Effector CD4-positive, alpha-beta T cell (primary cell): ENCODE results near the gene NCAPG.
"Not testable (repeated sequence)": the region's sequence is repeated elsewhere in the genome, so short reads cannot be mapped to it uniquely, and the experiment has no call there.

Source experiments
- DNase-seq: peaks from one replicate; pipeline ENCODE4 v3.0.0-alpha.2; 2020

Gene NCAPG

GRCh38 chr4:17788956-17789355, 21.8 kb upstream of the NCAPG start:
- no peak for DNase-seq

- DNase-seq, result no peak
These were observed 16.0 kb upstream of the NCAPG start for GRCh38 chr4:17794730-17795129.

- DNase-seq, result no peak
These were observed 13.0 kb upstream of the NCAPG start for GRCh38 chr4:17797808-17798207.

- no peak for DNase-seq
These were observed 5.1 kb upstream of the NCAPG start for GRCh38 chr4:17805580-17806155.

- DNase-seq, result no peak
These were observed 3.3 kb upstream of the NCAPG start for GRCh38 chr4:17807446-17807845.

GRCh38 chr4:17809667-17810066, 1.1 kb upstream of the NCAPG start:
- no peak for DNase-seq

GRCh38 chr4:17811078-17811603, 362 bp downstream of the NCAPG start:
- DNase-seq, result no peak

- DNase-seq, result no peak
These were observed 1.3 kb downstream of the NCAPG start for GRCh38 chr4:17812125-17812524.

- no peak for DNase-seq
These were observed 2.0 kb downstream of the NCAPG start for GRCh38 chr4:17812801-17813200.

GRCh38 chr4:17814140-17814539, 3.4 kb downstream of the NCAPG start:
- no peak for DNase-seq

- no peak for DNase-seq
These were observed 5.4 kb downstream of the NCAPG start for GRCh38 chr4:17816142-17816541.

GRCh38 chr4:17817027-17817426, 6.2 kb downstream of the NCAPG start:
- no peak for DNase-seq

GRCh38 chr4:17823871-17824669, 13.3 kb downstream of the NCAPG start:
- no peak for DNase-seq

- no peak for DNase-seq
These were observed 35.5 kb downstream of the NCAPG start for GRCh38 chr4:17846266-17846665.

GRCh38 chr4:17850295-17850694, 39.5 kb downstream of the NCAPG start:
- not testable (repeated sequence) for DNase-seq

GRCh38 chr4:17851959-17852358, 41.2 kb downstream of the NCAPG start:
- no peak for DNase-seq

- no peak for DNase-seq
These were observed 43.3 kb downstream of the NCAPG start for GRCh38 chr4:17854036-17854435.

- DNase-seq, result no peak
These were observed 49.1 kb downstream of the NCAPG start for GRCh38 chr4:17859793-17860406.

- not testable (repeated sequence) for DNase-seq
These were observed 51.1 kb downstream of the NCAPG start for GRCh38 chr4:17861906-17862305.

GRCh38 chr4:17865866-17866363, 55.1 kb downstream of the NCAPG start:
- no peak for DNase-seq

GRCh38 chr4:17866810-17867209, 56.0 kb downstream of the NCAPG start:
- no peak for DNase-seq

- no peak for DNase-seq
These were observed 56.5 kb downstream of the NCAPG start for GRCh38 chr4:17867276-17867675.

GRCh38 chr4:17869327-17869726, 58.5 kb downstream of the NCAPG start:
- no peak for DNase-seq
